GM23248 (cell line): Measurements from ENCODE around the gene EYA4.

Experiments used
- EZH2 ChIP-seq: fragments of 200-600 bp; sonication (generic); IDR thresholded peaks from 2 replicates; pipeline ENCODE4 v1.6.1; 2018; ENCODE audit warnings: antibody characterized with exemption, mild to moderate bottlenecking; ENCODE audit not compliant: insufficient read depth, poor library complexity, severe bottlenecking
- EZH2phosphoT487 ChIP-seq: fragments of 200-600 bp; sonication (generic); IDR thresholded peaks from 2 replicates; pipeline ENCODE4 v1.6.1; 2018; ENCODE audit warnings: antibody characterized with exemption, moderate library complexity, mild to moderate bottlenecking, low read depth; ENCODE audit not compliant: insufficient read depth

- TF ChIP-seq EZH2, result no peak
- no peak for TF ChIP-seq EZH2phosphoT487
Observed at GRCh38 chr6:133467231-133467981, 226.2 kb downstream of the EYA4 start.
